ENCODE data around the gene PRR36.
"Not testable (repeated sequence)": the region's sequence is repeated elsewhere in the genome, so short reads cannot be mapped to it uniquely, and the experiment has no call there.

PRR36 gene

DNA sequence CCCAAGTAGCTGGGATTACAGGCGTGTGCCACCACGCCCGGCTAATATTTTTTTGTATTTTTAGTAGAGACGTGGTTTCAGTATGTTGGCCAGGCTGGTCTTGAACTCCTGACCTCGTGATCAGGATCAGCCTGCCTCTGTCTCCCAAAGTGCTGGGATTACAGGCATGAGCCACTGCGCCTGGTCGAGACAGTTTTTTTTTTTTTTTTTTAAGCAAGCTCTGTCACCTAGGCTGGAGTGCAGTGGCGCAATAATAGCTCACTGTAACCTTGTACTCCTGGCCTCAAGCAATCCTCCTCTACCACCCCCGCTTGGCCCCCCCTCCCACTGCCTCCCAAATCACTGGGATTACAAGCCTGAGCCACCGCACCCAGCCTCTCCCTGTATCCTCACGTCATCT lies 23.1 kb upstream of the PRR36 start:
- DNase-seq = no peak

GRCh38 chr19:7895565-7895964 lies 21.4 kb upstream of the PRR36 start:
- no peak for DNase-seq

DNA sequence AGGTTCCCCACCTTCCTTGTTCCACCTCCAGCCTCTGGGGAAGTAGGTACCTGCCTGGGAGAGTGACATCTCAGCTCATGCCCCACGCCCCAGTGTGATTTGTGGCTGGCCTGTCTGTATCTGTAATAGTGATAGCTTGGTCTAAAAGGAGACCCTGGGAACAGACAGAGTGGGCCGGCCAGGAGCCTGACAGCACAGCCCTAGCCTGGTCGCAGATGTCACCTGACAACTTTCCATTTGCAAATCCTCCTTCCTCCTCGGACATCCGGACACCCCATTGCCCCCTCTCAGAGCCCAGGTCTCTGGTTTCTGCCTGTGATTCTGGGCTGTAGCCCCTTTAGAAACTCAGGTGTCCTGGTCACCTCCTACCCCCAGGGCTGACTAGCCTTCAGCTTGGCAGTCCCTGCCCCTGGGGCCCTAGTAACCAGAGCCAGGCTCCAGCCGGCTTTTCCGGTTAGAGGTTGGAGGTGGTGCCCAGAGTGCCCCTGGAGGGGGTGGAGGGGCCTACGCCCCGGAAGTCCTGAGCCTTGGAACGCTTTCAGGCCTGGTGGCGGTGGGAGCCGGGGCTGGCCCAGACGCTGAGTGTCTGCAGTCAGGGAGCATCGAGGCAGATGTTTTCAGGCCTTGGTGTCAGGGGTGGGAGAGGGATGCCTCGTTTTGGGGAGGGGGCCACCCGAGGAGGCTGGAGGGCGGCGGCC lies 20.6 kb upstream of the PRR36 start:
- no peak for DNase-seq

DNA sequence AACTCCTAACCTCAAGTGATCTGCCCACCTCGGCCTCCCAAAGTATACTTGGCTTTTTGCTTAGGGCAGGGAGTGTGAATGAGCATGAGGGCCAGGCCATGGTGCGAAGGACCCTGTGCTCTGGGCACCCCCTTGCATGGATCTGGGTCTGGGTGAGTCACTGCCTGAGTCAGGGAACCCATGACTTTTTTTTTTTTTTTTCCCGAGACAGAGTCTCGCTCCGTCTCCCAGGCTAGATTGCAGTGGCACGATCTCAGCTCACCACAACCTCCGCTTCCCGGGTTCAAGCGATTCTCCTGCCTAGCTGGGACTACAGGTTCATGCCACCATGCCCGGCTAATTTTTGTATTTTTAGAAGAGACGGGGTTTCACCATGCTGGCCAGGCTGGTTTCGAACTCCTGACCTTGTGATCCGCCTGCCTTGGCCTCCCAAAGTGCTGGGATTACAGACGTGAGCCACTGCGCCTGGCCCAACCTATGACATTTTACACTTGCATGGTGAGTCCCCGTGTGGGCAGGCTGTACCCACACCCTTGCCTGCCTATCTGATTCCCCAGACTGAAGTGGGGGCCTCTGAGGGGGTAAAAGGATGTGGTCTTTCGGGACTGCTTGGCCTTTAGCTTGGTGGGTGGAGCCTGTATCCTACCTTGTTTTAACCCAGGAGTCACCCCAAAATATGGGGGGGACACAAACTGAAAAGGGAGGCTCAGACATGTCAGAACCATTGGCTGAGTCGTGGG lies 19.3 kb upstream of the PRR36 start:
- not testable (repeated sequence) for DNase-seq

- no peak for DNase-seq
These were observed 14.6 kb upstream of the PRR36 start for GRCh38 chr19:7888826-7889217.

DNA sequence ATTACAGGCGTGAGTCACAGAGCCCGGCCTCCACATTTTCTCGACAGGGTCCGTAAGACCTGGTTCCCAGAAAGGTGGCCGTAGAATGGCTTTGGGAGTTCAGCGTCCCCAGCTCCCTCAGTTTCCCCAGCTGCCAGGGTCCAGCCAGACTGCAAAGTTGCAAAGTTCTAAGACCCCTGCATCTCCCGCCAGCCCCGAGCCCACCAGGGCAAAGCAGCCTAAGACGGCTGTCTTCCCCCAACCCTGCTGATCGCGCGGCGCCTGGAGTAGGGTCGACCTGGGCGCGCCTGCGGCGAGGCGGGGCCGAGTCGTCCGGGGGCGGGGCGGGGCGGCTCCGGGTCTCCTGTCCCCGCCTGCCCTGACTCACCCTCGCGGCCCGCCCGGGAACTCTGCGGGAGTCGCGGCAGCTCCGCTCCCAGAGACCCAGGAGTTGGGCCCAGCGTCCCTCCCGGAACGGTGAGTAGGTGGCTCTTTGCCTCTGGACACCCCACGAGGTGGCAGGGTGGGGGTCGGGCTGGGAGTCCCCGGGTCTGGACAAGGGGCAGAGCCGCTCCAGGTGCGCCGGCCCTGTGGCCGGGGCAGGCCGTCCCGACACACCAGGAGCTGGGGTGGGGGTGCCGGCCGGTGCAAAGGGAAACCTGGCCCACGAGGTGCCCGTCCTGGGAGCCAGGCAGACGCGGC lies 14.1 kb upstream of the PRR36 start, which contains the start of gene LRRC8E:
LRRC8E (plus strand) TSS at position 366 of the 681 bp plus-strand sequence. CDS start 7,094 bp downstream, outside the sequence.
- no peak for DNase-seq

DNA sequence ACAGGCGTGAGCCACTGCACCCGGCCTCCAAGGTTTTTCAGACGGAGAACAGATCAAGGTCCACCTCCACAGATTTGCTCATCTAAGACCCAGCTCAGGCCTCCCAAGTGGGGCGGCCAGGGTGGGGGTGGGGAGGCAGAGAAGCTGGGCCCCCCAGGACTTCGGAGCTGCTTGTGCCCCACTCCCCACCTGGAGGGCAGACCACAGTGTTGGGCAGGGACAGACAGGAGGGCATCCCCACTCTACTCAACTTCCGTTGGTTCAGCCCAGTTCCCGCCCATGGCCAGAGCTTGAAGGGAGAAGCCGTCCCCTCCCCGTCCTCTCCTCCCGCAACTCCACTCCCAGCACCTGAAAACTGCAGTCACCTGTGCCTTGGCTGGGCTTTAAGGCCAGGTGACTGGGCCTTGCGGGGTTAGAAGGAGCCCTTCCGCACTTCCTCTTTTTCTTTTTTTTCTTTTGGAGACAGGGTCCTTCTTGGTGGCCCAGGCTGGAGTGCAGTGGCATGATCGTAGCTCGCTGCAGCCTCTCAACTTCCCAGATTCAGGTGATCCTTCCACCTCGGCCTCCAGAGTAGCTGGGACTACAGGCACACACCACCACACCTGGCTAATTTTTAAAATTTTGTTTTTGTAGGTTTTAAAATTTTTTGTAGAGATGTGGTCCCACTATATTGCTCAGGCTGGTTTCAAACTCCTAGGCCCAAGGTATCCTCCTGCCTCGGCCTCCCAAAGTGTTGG lies 13.4 kb upstream of the PRR36 start:
- DNase-seq = no peak

DNA sequence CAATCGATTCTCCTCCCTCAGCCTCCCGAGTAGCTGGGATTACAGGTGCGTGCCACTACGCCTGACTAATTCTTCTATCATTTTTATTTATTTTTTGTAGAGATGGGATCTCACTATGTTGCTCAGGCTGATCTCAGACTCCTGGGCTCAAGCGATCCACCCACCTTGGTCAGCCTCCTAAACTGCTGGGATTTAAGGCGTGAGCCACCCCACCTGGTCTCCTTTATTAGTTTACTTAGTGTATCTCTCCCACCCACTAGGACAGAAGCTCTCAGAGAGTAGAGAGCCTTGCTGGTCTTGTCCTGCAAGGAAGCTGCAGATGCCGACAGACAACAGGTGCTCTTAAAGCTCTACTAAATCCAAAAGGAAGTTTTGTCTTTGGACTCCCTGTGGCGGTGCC lies 11.6 kb upstream of the PRR36 start:
- DNase-seq = no peak

GRCh38 chr19:7883796-7884570 lies 9.8 kb upstream of the PRR36 start:
- DNase-seq = no peak

DNA sequence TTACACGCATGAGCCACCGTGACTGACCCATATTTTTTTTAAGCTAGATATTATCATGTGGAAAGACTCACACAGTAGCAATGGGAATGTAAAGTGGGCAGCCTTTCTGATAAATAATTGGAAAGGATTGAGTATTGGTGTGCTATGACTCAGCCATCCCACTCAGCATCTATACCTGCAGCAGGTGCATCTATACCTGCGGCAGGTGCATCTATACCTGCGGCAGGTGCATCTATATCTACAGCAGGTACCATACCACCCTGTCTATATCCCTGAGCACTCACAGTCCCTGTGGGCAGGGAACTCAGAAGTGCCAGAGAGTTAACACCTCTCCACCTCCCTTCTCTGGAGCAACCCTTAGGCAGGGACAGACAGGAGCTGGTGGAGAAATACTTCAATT lies 8.9 kb upstream of the PRR36 start:
- no peak for DNase-seq

DNA sequence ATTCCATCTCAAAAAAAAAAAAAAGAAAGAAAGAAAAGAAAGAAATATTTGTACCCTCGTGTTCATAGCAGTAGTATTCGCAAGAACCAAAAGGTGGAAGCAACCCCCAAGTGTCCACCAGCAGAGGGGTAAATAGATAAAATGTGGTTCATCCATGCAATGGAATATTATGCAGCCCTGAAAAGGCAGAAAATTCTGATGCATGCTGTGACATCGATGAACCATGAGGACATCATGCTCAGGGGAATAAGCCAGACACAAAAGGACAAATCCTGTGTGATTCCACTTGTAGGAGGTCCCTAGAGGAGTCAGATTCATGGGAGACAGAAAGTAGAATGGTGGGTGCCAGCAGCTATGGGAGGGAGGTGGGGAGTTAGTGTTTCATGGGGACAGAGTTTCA lies 7.7 kb upstream of the PRR36 start:
- DNase-seq = no peak

DNA sequence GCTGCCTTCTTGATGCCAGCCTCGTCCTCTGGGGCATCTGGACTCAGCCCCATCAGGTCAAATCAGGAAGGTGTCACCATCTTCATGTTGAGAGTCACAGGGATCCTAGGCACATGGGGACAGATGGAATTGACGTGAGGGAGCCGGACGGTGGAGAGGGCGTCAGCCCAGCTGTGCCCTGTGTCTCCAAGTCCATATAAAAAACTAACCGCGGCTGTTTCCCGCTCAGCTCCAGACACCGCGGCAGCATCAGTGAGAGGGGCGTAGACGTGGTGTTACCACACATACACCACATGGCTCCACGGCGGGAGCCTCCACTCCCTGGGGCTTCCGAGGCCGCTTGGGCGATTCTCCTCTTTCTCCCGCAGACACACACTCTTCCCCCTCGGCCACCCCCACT lies 5.6 kb upstream of the PRR36 start:
- no peak for DNase-seq

- DNase-seq = no peak
These were observed 5.1 kb upstream of the PRR36 start for GRCh38 chr19:7879111-7879807.

GRCh38 chr19:7877249-7877836 lies 3.2 kb upstream of the PRR36 start:
- DNase-seq = no peak

GRCh38 chr19:7874897-7875273 lies 695 bp upstream of the PRR36 start:
- no peak for DNase-seq

DNA sequence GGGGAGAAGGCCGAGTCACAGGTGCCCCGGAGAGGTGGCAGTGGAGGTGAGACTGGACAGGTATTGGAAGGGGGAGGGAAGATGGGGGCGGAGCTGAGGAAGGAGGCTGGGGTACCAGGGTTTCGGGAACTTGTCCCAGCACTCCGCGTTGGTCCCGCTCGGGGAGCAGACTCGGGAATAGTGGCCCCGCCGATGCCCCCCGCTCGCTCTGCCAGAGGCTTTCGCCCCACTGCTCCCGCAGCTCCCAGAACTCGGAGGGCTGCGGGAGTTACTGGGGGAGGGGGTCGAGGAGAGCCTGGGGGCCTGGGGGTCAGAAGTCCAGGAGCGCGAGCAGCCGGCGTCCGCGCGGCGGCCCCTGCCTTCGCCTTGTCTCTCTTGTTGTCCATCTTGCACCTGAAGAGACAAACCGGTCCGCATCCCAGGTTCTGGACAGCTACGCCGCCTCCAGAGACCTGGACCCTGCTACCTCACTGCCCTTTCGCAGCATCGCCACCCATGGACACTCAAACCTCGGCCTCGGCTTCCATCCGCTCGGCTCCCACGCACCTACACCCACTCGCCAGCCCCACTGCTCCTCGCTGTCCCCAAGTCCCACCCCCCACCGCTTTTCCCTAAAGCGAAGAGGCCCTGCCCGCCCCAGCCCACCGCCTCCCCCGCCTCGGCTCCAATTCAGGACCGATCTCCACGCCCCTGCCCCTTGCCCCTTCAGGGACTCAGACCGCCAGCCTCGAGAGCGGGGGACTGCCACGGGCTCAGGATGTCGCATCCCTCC lies 700 bp downstream of the PRR36 start:
- DNase-seq = no peak

- no peak for DNase-seq
These were observed 1.6 kb downstream of the PRR36 start for GRCh38 chr19:7872306-7873204.

DNA sequence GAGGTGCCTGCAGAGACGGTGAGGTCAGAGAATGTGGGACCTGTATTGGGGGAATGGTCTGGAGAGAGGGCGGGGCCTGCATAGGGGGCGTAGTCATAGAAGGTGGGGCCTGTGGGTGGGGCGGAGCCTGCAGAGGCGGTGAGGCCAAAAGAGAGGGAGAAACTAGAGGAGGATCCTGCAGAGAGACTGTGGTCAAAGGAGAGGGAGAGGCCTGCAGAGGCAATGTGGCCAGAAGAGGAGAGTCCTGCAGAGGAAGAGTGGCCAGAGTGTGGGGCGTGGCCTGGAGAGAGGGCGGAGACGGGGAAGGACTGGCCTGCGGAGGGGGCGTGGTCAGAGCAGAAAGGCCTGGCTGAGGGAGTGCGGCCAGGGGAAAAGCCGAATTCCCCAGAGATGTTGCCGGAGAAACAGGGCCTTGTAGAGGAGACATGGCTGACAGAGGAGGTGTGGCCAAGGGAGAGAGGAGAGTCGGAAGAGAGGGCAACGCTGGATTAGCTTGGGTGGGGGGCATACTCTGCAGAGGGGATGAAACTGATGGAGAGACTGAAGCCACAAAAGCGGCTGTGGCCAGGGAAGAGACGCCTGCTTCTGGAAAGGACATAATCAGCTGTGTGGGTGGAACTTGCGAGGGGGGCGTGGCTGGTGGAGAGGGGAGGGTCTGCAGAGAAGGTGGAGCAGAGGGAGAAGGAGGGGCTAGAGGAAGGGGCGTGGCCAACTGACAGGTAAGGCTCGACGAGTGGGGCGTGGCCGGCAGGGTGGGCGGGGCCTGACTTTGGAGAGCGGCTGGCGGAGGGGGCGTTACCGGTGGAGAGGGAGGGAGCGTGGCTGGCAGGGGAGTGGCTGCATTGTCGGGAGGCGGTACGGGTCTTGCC lies 2.5 kb downstream of the PRR36 start:
- DNase-seq = peak; percentile 96
